GM18951 (cell line): Measurements from ENCODE around the gene PTPRN2.
"Not testable (repeated sequence)": the region's sequence is repeated elsewhere in the genome, so short reads cannot be mapped to it uniquely, and the experiment has no call there.

Experiments used
- POLR2A ChIP-seq: IDR thresholded peaks from 4 replicates; pipeline ENCODE4 v1.6.1; 2011; ENCODE audit warnings: mild to moderate bottlenecking; ENCODE audit not compliant: insufficient read length, insufficient read depth; ENCODE audit errors: extremely low read depth
- in situ Hi-C: fragments of 300-500 bp; cut with MboI; formaldehyde crosslinking; loops from one replicate; pipeline ENCODE4 v1.12.0; 2022; ENCODE audit warnings: low sequenced_read_pairs, mixed read lengths, inconsistent platforms; ENCODE audit not compliant: unreplicated experiment

The PTPRN2 gene

DNA sequence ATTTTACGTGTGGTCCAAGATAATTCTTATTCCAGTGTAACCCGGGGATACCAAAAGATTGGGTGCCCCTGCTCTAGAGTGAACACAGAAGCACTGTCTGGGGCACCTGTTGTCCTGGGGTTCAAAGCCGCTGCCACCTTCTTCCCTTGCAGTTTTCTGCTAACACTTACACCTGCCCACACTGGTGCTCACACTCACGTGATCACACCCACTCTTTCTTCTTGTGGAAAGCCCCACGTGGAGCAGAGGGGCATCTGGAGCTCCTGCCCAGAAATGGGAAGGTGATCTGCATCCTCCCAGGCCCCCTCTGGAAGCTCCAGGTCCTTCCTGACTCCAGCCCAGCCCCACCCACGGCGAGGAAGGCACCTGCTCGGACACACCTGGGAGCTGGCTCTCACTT, 42.9 kb downstream of the PTPRN2 start:
- TF ChIP-seq POLR2A = no peak
- in situ Hi-C loops = no loop called here

DNA sequence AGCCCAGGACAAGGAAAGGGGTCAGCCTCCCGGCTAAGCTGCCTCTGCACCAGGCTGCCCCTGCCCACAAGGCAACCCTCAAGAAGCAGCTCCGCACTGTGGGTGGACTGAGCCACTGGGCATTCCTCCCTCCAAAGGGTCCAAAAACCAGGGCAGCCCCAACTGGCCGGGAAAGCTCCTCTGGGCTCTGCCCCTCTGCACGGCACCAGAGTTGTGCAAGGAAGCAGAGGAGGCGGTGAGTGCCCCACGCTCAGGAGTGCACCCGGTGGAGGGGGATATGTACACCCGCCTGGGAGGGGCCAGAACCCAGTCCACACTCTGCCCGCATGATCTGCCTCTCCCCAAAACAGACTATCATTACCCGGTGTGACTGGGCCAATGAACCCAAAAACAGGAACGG, 43.8 kb downstream of the PTPRN2 start:
- no peak for TF ChIP-seq POLR2A
- in situ Hi-C loops = no loop called here

DNA sequence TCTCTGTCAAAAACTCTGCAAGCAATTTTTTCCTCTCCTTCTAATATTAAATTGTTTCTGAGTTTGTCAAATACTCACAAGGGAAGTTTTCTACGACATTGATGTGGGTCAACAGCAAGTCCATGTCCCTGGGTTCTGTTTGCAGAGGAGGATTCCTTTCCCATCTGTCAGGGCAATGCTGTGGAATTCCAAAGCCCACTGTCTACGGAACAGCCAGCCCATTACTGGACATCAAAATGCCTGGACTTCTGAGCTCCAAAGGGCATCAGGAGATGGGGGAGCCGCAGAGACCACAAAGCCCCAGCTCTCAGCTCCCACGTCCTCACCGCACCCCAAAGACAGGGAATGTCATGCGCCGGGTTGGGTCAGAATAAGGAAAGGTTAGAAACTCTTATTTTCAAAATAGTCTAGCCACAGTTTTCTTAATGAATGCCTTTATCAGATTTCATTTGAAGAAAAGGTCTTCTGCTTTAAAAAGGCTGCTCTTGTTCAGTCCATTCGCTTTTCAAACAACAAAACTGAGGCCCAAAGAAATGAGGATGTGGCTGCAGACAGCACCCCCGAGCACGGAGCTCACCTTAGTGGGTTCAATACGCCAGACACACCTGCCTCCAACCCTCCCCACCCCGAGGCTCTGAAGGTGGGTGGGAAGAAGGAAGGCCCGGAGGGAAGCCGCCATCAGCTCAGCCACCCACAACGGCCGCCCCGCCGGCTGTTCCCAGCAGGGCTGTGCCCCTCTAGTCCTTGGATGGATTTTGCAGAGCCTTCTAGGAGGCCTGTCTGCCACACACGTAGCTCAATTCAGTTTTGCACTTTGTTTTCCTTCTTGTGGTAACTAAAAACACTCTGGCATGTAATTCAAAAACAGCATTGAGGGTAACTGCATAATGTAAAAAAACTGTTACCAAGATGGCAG, 44.7 kb downstream of the PTPRN2 start:
- TF ChIP-seq POLR2A = no peak
- in situ Hi-C loops = no loop called here

DNA sequence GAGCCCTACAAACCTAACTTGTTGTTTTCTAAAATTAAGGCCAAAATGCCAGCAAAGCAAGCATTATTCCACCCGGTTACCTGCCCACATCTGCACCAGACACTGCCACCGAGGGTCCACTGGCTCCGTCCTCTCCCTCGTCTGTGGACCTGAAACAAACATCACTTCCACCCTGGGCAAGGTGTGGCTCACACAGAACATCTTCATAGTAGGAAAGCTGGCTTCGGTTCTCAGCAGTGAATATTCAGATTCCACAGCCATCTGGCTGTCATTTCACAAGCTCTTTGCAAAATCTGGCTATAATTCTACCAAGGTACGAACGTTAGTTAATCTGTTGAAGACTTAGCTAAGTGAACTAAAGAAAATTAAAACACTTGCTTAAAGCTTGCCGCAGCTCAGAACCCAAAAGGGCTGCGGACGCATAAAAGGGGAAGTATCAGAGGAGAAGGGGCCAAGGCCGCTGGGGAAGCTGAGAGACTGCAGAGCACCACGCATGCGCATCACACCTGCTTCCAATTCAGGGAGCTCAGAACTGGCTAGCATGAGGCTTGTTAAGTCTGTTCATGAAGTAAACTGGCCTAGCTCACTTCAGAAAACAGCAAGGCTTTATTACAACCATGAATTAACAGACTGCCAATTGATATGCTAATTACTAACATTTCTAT, 46.1 kb downstream of the PTPRN2 start:
- in situ Hi-C loops = no loop called here
- TF ChIP-seq POLR2A = no peak

DNA sequence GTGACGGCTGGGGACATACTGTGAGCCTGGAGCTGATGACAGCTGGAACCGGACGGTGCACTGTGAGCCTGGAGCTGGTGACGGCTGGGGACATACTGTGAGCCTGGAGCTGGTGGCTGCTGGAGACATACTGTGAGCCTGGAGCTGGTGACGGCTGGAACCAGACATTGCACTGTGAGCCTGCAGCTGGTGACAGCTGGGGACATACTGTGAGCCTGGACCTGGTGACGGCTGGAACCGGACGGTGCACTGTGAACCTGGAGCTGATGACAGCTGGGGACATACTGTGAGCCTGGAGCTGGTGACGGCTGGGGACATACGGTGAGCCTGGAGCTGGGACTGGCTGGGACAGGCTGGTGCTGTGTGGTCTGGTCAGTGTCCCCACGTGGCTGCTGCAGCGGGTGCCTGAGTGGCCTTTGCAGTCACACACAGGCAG, 47.9 kb downstream of the PTPRN2 start:
- in situ Hi-C loops = no loop called here
- TF ChIP-seq POLR2A = no peak

DNA sequence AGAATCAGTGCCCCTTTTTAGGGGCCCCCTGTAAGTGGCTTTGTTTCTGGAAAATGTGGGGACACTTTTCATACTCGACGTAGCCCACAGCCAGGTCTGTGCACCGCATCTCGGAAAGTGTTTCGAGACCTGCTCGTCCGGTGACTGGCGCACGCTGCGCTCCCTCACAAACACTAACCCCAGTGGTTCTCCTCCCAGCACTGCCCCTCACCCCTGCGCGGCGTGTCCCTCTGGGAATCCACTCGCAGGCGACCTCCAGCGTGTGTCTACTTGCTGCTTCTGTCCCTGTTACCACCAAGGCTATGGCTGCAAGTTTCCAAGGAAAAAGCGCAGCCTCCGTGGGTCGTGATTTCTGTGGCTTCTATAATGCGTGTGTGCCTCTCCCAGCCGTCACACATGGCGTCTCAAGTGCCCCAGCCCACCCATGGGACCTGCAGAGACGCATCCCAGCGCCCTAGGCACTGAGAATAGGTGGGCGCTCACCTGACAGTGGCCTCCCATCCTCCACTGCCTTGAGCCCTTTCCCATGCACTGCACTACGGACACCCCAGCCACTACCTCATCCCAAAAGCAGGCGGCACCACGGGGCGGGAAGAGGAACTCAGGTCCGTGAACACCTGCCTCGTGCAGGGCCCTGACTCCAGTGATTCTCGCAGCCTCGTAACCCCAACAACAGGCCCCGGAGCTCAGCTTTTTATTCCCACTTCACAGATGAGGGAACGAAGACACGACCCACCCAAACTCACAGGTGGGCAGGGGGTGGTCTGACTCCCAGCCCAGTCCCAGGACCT, 49.3 kb downstream of the PTPRN2 start:
- TF ChIP-seq POLR2A = no peak

DNA sequence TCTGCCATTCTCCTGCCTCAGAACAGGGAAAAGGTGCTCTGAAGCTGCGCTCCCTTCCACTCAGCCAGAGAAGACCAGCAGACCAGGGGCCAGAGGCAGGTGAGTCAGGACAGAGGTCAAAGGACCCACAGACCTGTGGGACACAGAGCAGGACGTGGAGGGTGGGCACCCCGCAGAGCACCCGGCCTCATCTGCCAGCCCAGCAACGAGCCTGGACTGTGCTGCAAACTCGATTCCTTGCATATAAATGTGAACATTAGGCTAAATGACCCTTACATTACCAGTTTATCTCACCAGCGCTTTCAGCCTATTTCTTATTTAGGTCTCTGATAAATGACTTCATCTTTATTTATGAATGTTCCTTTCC, 50.1 kb downstream of the PTPRN2 start:
- TF ChIP-seq POLR2A = no peak
- in situ Hi-C loops = no loop called here

More for the DNA sequence above, 49.3 kb downstream of the PTPRN2 start:
- in situ Hi-C loops = no loop called here

DNA sequence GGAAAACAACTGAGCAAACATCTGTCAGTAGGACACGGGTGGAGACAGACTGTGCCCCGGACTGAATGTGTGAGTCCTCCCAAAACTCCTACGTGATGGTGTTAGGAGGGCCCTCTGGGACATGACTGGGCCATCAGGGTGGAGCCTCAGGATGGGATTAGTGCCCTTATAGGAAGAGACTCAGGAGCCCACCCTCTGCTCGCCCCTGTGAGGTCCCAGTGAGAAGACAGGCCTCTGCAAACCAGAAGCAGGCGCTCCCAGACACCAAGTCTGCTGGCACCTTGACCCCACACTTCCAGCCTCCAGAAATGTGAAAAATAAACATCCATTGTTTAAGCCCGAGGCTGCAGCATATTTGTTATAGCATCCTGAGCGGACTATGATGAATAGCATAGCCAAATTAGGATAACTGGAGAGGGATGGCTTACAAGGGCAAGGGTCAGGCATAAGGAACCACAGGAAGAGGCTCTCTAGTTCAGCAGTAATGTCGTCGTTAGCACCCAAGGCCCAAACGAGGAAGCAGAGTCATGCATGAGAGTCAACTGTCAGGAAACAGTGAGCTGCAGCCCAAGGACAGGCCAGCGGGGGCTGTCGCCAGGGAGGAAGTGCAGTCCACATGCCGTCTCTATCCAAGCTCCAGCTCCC, 50.6 kb downstream of the PTPRN2 start:
- no peak for TF ChIP-seq POLR2A
- in situ Hi-C loops = no loop called here

DNA sequence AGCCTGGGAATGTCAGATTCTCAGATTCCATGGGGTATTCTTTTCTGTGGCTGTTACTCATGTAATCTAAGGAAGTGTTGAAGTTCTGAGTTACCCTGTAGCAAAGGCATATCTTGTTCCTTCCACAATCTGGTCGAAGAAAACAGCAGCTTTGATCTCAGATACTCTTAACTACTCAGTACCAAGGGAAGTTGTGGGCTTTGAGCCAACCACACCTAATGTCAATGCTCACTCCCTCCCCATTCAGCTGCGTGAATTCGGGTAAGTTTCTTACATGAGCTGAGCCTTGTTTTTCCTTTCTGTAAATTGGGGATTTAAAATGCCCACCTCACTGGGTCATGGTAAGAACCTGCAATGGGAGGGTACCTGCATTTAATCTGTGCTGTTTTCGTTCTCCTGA, 52.5 kb downstream of the PTPRN2 start:
- in situ Hi-C loops = no loop called here
- no peak for TF ChIP-seq POLR2A

DNA sequence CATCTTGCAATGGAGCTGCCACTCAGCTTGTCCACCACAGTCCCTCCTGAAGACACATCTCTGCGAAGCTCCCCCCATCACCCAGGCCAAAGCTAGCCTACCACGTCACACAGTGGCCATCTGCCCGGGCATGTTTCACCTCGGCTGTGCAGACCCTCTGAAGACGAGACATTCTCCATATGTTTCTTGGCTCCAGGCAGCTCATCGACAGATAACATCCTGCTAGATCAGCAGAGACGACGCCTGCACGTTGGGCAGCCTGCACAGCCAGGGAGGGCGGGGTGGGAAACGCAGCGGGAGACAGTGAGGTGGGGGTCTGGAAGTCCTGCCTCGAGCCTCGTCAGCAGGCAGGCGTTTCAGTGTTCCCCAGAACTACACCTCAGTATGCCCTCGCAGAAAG, 53.0 kb downstream of the PTPRN2 start:
- in situ Hi-C loops = no loop called here
- no peak for TF ChIP-seq POLR2A

DNA sequence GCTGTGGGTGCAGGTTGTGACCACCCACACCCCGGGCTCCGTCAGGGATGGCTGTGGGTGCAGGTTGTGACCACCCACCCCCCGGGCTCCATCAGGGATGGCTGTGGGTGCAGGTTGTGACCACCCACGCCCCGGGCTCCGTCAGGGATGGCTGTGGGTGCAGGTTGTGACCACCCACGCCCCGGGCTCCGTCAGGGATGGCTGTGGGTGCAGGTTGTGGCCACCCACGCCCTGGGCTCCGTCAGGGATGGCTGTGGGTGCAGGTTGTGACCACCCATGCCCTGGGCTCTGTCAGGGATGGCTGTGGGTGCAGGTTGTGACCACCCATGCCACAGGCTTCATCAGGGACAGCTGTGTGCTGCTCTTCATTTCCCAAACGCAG, 53.5 kb downstream of the PTPRN2 start:
- in situ Hi-C loops = not testable (repeated sequence)

DNA sequence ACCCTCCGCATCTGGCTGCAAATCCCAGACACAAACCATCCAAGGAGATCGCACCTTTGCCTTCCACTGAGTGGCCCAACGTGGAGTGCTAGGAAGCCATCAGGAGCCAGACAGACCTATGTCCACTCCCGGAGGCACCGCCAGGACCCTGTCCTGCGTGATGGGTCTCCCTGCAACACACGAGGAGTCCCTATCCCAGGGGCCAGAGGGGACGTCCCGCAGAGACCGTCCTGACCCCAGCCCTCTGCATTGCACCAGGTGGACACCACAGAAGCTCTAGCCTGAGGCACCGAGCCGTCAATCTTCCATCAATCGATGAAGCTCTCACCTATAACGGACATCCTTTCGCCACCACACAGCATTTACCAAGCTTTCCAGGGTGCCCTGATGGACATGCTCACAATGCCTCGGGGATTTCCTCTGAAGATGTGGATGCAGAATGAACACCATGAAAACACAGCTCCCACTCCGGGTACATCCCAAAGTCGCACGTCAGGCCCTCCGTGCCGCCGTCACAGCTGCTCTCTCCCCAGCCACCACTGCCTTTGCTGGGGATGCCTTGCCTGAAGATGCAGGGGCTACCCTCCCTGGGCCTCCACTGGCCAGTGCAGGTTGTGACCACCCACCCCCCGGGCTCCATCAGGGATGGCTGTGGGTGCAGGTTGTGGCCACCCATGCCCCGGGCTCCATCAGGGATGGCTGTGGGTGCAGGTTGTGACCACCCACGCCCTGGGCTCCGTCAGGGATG, 54.1 kb downstream of the PTPRN2 start:
- in situ Hi-C loops = no loop called here
- no peak for TF ChIP-seq POLR2A

DNA sequence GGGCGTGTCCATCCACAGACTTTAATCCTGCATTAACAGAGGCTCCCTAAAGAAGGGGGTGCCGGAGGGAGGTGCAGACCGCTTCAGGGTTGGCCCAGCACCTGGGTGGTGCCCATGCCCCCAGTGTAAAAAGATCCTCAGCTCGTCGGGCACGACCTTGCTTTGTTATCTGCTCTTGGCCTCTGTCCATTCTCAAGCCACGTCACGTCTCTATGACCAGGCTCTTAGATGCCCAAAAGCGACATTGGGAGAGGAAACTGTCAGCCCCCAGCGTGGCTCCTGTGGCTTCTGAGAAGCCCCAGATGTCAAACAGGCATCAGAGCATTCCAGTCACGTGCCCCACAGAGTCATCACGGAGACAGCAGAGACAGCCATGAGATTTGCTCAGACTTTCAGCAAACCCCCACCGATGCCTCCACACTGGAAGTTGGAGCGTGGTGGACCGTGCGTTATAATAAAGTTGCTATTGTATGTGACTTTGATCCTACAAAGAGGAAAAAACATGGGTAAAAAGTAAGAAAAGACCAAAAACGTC, 55.5 kb downstream of the PTPRN2 start:
- in situ Hi-C loops = no loop called here
- TF ChIP-seq POLR2A = no peak
